Stimulated activated naive CD4-positive, alpha-beta T cell treated with Interleukin-2 at 50 U/mL for 16 hours (primary cell): ENCODE data around the gene SYT8.

Experiments used
- DNase-seq: peaks from one replicate; lab custom pipeline; 2025; lab: John Stamatoyannopoulos, UW

Gene SYT8

DNA sequence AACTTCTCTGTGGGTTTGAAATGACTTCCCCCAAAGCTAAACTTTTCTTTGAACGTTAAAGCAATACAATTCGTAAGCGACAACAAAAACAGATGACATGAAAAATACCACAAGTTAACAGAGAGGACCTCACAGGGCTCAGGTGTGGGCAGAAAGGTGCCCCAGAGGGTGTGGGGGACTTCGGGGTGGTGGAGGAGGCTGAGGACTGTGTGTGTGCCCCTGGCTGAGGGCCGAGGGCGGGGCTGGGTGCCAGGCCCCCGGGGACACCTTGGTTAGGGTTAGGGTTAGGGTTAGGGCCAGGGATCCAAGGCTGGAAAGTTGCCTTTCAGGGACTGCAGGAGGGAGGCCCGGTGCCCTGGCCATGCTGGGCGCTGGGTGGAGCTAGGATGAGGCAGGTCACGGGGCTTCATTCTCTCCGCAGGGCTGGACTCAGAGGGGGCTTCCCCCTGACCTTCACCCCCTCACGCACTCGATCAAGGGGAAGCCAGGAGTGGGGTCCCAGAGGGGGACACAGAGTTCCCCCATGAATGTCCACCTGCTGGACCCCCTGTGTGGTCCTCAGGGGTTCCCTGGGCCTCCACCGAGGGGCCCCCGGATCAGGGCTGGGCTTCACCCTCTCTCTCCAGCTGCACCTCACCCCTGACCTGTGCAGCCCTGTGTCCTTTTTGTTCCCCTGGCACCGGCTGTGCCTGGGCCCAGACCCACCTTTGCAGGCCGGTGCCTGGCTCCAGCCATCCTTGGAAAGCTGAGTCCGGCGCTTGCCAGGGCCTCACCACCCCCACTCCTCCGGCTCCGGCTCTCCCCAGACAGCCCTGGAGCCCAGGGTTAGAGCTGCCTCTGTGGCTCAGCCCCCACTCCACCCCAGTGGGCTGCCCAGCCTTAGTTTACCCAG, 11.0 kb downstream of the SYT8 start:
- DNase-seq = no peak

DNA sequence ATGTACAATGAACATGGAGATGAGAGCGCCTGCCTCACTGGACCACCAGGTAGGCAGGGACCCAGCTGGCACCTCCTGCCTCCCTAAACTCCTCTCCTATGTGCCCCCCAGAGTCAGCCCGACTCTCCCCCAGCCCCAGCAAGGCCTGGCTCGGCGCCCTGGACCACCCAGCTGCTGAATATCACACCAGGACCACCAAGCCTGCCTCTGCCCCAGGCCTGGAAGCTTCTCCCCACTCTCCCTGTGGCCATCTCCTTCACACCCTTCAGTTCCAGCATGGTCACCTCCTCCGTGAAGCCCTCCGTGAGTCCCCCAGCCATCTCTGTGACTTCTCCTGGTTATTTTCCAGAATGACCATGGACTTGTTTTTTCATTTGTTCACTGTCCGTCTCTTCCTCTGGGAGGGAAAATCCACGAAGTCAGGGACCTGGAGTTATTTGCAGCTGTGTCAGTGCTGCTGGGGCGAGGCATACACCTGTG, 11.7 kb downstream of the SYT8 start:
- no peak for DNase-seq

DNA sequence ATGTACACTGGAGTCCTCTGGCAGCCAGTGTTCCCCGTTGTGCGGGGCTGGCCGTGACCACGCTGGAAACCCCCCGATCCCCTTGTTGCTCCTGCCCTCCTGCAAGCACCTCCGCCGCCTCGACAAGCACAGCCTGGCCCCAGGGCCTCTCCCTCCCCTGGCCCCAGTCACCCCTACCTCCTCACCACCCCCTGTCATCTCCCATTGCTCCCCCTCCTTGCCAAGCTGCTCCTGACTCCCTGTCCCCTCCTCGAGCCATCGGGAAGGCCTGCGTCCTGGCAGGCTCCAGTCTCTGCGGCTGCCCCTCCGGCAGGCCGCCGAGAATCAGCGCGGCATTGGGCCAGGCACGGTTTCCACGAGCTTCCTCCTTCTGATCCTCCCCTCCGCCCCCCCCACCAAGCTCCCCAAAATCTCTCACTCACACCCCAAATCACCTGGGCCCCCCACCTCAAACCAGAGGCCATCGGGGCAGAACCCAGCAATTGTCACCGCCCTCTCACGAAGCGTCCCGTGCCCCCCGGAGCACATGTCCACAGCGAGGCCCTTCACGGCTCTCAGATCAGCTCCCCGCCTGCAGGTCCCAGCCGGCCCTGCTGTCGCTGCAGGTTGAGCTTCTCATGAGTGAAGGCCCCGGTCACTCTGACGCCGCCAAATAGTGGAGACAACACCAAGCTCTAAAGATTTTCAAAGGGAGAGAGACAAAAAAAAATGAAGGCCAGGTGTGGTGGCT, 12.4 kb downstream of the SYT8 start:
- no peak for DNase-seq

GRCh38 chr11:1847926-1848639, 13.3 kb downstream of the SYT8 start:
- no peak for DNase-seq

GRCh38 chr11:1848640-1849430, 14.0 kb downstream of the SYT8 start:
- DNase-seq = no peak

- DNase-seq = no peak
These were observed 16.8 kb downstream of the SYT8 start for GRCh38 chr11:1851468-1852180.

DNA sequence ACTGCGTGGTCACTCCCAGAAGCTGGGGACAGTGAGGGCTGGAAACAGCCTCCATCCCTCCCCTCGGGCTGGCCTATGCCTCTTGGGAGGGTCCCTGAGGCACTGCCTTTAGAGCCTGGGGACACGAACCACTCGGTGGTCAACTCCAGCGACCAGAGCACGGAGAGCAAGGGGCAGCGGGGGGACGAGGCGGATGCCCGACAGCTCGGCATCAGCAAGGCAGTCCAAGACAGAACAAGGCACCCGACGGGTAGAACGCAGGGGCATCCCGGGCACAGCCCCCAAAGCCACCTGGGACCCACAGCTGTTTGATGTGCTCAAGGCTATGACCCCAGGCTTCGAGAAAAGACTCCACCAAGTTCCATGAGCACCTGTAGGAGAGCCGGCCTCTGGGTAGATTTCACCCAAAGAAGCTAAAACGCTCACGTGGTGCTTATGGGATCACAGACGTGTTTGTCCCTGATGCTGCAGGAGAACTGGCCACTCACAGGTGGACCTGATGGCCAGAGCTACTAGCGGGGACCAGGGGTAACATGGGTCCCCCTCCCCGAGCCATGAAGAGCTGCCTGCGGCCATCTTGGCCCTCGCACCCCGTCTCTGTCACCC, 17.6 kb downstream of the SYT8 start:
- DNase-seq = no peak

DNA sequence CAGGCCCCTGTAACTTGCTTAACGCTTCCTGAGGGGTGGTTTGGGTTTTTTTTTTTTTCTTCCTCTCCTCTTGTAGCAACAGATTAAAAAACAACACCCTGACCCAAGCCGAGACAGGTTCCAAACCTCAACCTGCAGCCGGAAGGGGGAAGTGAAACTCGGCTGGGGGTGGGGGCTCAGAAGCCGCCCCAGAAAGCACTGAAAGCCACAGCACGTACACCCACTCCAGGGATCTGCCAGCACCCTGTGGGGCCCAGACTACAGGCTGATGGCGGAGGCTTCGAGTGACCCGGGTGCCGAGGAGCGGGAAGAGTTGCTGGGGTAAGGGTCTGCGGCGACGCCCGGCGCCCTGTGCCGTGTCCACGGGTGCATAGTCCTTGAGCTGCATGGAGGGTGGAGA, 18.1 kb downstream of the SYT8 start, which contains the start of gene LSP1:
Gene LSP1 (plus strand): TSS at position 208 of the 400 bp plus-strand sequence. CDS start 61 bp downstream, at position 269.
- peak; percentile 89 for DNase-seq

DNA sequence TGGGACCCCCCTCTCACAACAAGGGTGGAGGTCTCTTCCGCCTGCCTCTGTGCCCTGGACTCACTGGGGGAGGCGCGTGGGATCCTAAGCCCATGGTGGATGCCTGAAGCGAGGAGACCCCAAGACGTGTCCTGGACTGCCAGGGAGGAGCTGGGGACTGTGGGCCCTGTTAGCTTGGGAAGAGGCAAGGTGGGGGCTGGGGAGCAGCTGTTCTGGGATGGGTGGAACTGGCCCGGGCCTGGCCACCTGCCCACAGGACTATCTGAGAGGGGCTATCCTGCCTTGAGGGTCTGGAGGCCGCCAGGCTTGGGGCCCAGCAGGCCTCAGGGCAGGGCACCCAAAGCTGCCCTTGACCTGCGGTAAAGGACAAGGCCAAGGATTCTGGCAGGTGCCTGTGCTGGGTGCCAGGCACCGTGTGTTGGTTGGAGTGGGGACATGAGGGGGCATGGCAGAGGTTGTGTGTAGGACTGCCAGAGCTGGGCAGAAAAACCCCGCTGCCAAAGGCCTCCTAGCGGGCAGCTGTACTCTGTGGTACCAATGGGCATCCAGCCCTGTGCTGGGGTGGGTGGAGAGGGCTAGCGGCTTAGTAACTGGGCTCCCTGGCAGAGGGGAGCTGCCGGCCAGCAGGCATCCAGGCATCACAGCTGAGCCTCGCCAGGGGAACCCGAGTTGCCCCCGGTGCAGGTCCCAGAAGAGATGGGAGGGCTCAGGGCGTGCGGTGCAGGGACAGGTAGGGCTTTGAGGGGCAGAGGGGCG, 18.8 kb downstream of the SYT8 start:
- DNase-seq = peak; percentile 27

DNA sequence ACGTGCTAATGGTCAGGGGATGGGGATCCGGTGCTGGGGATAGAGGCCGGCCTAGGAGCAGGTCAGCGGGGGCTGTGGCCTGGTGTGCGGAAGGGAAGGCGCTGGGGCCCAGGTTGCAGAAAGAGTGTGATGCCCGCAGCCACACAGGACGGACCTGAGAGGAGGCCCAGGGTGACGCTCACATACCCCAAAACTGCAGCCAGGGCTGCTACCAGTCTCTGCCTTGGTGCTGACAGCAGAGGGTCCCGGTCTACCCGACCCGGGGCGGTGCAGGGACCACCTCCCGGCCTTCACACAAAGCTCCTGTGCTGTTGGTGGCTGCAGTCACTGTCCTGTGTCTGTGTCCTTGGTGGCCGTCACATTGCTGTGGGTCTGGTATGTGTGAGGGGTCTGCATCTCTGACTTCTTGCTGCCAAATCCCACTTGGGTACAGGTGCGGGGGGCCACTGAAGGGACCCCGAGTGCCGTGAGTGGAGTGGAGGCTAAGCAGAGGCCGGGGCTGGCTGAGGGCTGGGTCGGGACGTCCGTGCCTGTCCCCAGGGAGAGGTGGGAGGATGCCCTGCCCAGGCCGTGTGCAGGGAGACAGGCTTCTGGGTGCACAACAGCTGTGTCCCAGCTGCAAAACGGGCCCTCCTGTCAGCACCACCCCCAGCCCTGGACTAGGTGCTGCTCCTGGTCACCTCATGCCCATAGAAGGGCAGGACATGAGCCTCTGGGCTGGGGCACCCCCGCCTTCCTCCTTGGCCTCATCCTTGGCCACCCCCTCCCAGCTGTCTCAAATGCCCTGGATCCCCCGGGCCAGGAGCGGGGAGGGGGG, 19.6 kb downstream of the SYT8 start:
- no peak for DNase-seq

GRCh38 chr11:1854949-1855885, 20.4 kb downstream of the SYT8 start:
- DNase-seq = peak; percentile 45

DNA sequence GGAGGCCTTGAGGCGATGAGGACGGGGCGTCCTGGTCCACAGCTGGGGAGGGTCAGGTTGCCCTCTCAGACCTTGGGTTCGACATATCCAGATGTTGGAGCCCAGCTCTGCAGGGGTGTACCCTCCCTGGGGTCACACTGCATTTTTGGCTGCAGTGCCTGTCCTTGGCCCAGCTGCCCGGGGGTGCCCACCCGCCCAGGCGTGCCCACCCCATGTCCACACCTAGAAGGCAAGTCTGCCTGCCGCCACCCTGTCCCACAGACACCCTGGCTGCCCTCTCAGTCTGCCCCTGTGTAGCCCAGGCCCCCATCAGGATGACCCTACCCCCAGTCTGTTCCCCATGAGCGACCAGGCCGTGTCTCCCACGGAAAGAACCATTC, 21.1 kb downstream of the SYT8 start:
- no peak for DNase-seq

DNA sequence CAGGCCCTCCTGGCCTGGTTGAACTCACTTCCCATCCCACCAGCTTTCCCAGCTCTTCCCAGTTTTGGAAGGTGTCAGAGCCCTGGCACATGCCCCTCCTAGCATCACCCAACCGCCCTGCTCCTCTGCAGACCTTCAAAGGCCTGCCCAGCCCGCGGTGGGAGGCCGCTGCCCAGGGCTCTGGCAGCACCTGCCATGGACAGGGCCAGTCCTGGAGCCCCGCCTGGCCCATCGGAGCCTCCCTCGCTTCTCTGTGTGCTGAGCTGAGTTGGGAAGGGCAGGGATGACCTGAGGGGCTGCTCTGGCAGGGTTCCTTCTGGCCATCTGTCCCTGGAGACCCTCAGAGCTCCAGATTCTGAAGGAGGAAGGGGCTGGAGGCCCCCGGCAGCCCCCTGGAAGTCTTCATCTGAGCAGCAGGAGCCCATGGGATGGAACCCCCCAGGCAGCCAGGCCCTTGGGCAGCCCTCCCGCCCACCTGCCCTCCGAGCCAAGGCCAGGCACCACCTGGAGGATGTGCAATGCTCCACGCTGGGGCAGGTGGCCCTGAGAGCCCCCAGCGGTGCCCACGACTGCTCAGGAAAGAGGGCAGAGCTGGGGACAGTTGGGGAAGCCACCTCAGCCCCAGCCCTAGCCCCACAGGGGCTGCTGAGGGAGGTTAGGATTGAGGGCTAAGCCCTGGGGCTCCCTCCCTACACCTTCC, 21.7 kb downstream of the SYT8 start:
- no peak for DNase-seq

GRCh38 chr11:1857064-1857463, 22.3 kb downstream of the SYT8 start:
- no peak for DNase-seq

DNA sequence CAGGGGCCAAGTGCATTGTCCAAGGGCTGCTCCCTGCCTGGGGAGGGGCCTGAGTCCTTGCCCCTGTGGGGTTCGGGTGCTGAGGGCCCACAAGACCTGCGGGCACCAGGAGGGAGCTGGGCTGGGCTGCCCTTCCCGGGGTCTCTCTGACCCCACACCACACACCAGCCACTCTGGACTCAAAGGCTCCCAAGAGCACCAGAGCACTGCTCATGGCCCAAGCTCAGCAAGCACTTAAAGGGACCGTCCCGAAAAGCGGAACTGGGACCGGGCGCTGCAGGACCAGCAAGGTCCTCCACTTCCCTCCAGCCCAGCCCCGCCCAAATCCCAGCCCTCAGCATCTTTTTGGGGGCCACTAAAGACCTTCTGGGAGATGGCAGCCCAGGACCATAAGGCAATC, 23.4 kb downstream of the SYT8 start:
- no peak for DNase-seq

DNA sequence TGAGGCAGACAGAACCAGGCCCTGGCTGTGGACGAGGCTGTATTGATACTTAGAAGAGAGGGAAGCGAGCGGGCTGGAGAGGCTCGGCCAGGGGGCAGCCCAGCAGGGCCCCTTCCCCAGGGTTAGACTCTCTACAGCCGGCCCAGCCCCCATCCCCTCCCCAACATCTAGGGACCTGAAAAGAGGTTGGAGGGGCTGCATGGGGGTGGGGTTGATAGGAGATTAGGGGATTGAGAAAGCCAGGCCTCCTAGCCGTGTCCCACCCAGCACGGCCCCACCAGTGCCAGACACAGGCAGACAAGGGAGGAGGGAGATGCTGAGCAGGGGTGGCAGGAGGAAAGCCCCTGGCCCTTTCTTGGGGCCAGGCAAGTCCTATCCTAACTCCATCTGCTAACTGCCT, 23.8 kb downstream of the SYT8 start:
- DNase-seq = no peak

DNA sequence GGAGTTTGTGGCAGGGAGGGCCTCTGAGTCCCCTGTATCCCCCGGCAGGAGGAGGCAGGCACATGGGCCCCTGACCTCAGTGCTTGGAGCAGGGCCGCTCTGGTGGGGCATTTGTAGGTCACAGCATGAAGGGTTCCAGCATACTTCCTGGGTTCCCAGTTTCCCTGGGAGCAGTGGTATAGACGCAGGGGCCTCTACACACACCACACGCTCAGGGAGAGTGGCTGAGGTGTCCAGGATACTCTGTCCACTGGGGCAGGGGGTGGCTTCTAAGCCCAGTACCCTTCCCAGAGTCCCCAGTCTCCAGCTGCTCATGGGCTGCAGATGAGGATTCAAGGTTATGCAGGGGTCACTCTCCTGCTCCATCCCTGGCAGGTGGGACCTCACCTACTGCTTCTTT, 24.2 kb downstream of the SYT8 start:
- no peak for DNase-seq
